Germinal center (tissue), 1 donor: ENCODE data around the gene CELF4.
"Not testable (repeated sequence)": the region's sequence is repeated elsewhere in the genome, so short reads cannot be mapped to it uniquely, and the experiment has no call there.

ENCODE experiments used
- DNase-seq: peaks from one replicate; pipeline ENCODE4 v3.0.0; 2012; ENCODE audit warnings: mixed read lengths, low spot score

CELF4 gene

DNA sequence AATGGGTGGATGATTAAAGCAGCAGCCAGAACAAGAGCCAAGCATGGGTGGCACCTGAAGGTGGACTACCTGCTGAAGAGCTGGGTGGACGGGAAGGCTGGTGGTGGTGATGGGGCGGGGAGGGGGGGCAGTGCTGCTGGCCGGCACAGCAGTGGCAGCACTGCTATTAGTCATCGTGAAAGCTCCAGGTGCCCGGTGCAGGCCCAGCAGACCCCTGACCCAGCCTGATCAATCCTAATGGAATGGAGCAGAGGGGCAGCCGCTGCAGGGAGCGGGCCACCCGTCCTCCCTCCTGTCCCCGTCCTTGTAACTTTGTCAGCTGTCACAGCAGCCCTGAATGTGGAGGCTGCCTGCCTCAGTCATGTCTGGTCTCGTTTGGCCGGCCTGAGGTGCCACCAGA, 174.9 kb downstream of the CELF4 start:
- DNase-seq, result no peak

DNA sequence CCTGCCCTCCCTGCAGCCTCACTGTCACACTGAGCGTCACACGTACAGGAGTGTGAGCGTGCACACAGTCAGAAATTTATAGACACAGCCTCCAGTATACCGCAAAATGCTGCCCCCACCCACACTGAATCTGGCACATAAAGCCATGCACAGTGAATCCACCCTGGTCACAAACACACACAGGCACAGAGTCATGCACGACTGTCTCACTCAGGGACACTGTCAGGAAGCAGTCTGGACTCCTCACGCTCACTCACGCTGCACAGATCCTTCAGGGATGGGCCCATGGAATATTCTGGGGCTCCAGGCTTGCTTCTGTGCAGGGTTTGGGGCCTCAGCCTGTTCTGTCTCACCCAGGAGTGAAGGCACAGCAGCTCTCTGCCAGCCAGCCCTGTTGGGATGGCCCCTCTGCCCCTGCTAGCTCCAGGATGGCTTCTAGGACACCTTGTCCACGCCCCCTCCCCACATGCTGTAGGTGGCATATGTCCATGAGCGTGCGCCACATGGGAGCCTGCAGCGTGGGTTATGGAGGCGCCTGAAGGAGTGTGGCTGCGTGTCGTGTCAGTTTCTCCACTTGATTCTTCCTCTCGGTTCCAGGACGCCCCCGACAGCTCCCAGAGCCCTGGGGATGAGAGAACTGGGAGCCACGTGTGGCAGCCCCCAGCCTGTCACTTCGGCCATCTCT, 175.8 kb downstream of the CELF4 start:
- DNase-seq, result no peak

DNA sequence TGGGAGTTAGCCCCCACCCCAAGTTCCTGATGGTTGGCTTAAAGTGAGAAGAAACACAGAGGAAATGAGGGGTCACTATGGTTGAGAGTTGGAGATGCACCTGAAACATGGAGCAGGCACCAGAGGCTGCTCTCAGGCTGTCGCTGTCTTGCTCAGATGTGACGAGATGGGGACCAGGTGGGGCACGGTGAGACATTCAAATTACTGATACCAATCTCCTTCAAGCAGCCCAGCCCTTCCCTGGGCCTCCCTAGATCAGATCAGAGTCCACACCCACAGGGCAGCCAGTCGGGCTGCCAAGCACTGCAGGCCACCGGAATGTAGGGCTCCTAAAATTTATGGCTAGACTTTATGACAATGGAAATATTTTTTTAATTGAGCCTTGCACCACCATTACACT, 176.6 kb downstream of the CELF4 start:
- no peak for DNase-seq

DNA sequence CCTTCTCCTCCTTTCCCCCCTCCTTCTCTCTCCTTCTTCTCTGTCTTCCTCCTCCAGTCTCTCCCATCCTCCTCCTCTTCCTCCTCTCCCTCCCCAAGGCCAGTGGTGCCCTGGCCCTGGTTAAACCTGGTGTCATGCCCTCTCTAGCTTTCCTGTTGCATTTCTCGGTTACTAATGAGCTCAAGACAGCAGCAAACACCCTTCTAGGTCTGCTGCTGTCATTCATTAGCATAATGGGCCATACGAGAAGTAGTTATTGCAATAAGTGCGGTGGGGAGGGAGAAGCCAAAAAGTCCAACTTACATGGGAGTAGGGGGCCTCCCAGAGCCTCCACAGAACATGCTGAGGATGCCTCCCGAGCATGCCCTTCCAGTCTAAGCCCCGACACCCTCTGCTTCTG, 177.2 kb downstream of the CELF4 start:
- no peak for DNase-seq

DNA sequence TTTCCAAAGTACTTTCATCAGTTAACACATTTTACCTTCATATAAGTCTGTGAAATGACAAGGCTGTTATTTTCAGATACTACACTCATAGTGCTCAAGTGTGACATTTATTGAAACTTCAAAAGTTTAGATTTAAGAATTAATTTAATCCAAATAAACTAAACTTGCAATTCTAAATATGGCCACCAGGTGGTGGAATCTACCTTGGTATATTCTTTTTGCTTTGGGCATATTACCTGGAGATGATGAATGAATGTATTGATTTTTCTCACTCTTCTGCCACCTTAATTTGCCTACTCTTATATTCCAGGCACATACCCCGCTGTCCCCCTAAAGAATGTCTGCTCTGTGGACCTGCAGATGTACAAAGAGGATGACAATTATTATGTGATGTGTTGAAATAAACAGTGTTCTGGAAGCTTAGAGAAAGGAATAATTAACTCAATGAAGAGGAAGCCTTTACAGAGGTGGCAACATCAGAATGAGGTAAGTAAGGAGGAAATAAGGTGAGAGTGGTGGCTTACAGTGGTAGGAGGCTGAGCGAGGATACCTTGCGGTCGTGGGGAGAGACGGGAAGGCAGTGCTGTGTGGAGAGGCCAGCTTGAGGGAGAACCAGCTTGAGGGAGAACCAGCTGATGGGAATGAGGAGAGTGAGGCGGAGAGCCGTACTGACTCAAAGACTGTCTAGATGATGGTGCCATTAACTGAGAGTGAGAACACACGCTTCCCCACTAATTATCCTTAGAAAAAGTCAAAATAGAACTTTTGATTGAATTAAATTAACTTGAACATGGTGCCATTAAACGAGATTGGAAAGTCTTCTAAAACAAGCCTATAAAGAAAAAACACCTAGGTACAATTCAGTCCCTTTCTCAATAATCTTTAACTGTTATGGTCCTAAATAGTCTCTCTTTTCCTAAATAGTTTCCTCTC, 179.5 kb downstream of the CELF4 start:
- peak; percentile 21 for DNase-seq

DNA sequence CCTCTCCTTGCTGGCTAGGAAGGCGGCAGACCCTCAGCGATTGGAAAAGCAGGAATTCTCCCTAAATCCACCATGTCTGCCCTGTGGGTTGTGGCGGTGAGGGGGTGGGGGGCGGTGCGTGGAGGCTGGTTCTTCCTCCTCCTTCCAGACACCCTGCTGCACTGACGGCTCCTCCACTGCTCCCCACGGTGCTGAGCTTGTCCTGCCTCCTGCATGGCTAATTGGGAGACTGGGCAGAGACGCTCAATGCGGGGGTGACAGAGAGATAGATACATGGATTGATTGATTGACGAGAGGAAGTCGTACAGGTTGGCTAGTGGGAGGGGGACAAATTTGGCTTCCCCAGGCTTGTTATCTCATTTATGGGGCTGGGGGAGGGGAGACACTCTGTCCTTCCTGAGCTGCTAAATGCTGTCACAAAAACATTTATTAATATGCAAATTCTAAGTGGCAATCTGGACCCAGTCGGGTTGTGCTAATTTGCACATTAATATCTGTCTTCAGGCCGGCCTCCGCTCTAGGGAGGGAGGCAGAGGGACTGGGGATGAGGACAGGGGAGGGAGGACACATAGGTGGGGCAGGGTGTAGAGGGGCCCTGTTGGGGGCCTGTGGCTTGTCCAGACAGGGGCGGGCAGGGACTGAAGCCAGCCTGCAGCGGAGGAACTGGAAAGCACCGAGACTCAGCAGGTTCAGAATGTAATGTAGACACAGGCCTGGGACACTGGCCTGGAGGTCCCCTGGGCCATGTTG, 181.6 kb downstream of the CELF4 start:
- DNase-seq, result no peak

DNA sequence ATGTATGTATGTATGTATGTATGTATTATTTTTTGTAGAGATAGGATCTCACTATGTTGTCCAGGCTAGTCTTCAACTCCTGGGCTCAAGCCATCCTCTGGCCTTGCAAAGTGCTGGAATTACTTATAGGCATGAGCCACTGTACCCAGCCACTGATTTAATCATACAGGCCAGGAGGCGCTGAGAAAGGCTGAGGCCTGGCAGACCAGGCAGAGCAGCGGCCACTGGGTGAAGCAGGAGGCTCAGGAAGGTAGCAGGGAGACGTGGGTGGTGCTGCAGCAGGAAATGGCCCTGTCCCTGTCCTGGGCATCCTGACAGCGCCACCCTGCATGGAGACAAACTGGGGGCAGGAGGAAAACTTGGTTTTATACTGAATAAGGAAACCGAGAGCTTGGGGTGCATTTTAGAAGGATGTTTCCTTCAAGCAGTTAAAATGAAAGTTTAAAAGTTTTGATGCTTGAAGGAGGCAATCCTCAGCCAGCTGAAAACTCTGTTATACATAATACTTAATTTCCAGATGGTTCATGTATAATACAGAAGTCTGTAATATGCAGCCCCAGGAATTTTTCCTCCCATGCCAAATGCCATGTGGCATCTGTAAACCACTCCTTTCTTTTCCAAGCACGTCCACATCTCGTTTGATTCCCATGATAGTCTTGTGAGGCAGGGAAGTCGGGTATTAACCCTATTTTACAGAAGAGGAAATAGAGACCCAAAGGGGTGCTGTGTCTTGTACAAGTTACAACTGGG, 182.4 kb downstream of the CELF4 start:
- DNase-seq, result no peak

DNA sequence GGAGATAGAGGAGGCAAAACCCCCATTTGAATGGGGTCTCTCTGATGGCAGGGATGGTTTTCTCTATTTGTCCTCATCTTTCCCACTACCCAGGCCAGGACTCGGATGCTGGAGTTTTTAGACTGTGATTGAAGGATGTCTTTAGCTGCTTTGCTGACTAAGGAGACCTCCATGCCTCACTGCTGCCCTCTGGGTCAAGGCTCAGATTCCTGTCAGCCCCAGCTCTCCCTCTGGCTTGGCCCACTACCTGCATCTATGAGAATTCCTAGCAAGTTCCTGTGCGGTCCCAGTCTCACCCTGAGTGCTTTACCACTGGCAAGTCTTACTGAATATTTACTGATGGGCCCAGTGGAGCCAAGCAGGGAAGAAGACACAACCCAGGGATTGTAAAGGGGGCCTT, 184.0 kb downstream of the CELF4 start:
- DNase-seq, result no peak

DNA sequence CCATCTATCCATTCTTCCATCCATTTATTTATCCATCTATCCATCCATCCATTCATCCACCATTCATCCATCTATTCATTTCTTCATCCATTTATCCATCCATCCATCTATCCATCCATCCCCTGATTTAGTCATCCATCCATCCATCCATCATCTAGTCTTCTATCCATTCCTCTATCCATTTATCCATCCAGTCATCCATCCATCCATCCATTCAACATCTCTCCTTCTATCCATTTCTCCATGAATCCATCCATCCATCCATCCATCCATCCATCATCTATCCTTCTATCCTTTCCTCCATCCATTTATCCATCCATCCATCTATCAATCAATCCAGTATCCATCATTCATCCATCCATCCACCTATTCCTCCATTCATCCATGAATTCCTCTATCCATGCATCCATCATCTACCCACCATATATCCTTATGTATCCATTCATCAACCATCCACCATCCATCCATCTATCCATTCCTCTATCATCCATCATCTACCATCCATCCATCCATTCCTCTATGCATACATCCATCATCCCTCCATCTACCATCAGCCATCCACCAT, 185.0 kb downstream of the CELF4 start:
- DNase-seq, result no peak

DNA sequence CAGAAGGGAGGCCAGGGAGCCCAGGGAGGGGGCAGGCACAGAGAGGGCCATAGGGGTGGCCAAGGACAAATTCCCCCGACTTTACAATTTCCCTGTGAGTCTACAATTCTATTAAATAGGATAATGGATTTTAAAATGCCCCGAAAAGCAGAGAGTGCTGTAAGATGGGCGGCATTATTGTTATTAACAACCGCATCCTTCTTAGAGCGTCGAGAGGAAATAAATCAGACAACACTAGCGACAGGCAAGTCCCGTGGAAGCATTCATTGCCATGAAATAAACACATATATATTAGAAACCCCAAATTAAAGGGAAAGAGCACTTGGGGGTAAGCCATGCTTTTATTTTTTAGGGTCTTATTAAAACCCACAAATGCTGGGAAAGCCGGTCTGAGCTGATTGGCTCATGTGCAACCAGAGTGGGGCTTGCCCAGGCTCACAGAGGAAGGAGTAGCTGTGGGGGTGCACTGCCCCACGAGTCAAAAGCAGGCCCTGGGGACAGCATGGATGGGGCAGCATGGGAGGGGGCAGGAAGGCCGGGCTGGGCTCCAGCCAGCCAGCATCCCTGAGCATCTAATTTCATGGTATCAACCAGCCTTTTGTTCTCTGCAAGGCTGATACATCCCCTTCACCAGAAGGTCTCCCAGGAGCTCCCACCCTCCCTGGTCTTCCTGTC, 187.1 kb downstream of the CELF4 start:
- DNase-seq, result no peak

DNA sequence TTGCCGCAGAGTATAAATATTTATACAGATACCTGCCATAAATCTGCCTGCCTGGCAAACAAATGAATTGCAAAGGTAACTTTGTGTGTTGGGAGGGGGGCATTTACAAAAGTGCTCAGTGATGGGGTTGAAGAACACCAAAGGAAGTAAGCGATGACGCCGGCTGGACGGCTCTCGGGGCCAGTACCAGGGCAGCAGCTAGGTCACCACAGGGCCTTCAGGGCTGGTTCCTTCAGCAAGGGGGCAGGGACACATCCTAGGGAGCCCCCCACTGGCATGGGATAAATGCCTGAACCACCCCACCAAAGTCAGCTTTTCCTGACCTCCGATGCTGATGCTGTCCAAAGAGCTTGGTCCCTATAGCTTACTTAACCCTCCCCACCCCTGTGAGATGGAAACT, 190.4 kb downstream of the CELF4 start:
- DNase-seq, result no peak

DNA sequence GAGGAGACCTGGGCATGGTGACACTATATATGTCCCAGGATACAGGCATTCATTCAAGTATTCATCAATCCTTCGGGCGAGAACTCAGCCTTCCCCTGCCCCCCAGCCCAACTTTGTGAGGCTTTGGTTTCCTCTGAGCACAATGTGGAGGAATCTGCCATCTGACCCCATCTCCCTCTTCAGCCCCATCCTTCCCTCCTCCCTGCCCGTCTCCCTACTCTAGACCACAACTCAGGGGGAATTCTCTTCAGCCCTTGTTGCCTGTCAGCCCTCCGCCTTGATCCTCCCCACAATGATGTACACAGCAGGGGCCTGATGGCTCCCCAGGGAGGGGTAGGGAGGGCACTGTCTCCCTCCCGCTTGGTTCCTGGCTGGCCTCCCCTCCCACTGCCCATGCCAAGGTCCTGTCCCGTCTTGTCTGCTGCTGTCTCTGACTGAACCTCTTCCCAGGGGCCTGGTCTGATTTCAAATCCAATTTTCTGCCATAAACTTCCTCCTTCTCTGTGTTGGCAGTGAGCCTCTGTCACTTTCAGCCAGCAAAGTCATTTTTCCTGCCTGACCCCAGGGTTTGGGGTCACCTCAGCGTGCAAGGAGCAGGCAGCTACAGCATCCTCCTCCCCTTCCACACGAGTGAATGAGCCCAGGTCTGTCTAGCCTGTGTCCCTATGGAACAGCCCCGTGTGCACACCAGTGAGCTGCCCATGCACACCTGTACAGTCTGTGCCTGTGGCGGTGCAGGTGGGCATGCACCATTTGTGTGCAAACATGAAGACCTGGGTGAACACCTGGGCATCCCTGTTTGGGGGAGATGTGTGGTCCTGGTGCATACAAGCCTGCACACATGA, 197.3 kb downstream of the CELF4 start:
- DNase-seq, result no peak

DNA sequence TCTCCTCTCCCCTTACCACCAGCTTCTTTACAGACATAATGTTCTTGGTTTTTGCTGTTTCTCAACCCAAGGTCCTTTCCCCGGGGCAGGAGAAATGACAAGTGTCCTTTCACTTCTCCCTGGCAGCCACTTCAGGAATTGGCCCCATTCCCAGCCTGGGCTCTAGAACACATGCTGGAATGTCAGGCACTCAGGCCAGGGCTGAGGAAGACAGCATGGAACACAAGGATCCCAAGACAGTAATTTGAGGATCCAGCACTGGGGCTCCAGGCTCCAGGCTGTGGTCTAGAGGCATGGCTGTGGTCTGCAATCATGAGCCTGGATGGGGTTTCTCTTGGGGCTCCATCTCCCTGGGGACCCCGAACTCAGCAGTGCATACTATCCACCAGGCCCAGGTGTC, 201.4 kb downstream of the CELF4 start:
- no peak for DNase-seq

DNA sequence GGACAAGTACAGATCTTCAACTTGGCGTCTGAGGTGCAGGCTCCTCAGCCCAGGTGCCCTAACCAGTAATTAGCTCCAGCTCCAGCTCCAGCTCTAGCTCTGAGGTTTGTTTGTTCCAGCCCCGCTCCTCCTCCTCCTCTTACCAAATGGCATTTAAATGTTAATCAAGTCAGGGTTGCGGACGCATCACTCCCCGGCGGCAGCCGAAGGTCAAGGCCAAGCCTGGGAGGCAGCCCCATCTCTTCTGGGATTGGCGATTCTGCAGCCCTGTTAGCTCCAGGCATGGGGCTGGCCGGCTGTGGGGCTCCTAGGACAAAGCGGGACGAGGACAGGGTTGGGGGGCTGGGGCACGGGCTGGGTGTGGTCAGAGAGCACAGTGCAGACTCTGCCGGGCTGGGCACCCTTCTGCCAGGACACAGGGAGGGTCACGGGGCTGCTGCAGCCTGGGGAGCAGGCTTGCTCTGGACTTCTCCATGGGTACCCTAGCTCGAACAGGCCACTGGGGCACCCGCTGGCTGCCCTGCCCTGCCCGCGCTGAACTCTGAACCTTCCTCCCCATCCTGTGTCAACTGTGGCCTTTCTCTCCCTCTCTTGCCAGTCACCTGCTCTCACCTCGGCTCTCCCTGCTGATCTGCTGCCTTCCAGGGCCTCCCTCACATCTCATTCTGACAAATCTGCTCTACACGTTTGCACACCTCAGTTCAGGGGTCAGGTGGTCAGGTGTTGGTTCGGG, 203.3 kb downstream of the CELF4 start:
- DNase-seq, result no peak

DNA sequence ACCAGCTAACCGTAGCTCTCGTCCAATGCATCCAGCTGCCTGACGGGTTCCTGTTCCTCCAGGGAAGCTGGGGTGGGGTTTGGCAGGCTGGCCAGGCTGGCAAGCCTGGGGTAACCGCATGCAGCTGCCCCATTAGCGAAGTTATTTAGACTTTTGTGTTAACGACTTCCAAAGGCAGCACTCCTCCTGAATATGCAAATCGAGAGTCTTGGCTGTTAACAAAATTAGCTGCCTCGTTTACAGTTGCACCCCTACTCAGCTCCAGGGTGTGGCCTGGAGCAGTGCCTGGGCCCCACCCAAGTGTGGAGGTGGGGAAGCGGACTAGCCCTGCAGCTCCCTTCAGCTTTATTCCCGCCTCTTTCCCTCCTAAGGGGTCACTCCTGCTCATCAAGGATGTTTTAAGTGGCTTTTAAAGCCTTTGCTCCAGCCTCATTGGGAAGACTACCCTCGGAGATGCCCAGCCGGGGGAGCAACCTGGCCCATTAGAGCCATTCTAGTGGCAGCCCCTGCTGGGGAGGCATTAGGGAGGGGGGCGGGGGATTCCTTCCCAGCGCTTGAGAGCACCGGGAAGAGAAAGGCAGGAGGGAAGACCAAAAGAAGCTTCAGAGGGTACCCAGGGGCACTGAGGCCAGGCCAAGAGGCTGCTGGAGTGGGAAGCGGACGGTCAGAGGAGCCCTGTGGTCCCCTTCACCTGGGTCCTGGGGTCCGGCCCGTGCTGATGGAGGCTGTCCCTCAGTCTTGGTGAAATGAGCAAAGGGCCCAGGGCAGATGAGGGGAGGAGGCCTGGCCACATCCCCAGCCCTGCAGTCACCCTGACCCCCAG, 204.1 kb downstream of the CELF4 start:
- DNase-seq, result no peak

DNA sequence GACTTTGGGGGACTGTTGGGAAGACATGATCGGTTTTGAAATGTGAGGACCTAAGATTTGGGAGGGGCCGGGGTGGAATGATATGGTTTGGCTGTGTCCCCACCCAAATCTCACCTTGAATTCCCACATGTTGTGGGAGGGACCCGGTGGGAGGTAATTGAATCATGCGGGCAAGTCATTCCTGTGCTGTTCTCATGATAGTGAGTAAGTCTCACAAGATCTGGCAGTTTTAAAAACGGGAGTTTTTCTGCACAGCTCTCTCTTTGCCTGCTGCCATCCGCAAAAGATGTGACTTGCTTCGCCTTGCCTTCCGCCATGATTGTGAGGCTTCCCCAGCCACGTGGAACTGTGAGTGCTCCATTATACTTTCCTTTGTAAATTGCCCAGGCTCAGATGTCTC, 207.5 kb downstream of the CELF4 start:
- not testable (repeated sequence) for DNase-seq

DNA sequence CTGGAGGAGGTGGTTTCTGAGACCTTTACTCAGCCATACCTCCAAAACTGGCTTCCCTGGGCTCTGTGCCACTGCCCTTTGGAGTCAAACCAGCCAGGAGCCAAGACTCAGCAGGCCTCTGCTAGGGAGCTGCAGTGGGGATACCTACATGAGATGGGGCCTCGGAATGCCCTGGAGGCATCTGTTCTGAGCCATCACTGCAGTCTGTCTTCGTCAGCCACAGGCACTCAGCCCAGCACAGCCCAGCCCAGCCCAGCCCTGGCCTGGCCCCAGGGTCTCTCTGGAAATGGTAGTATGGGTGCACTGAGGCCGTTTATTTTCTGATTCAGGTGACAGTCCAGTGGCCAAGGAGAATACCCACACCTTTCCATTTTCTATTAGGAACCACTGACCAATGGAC, 209.8 kb downstream of the CELF4 start:
- no peak for DNase-seq

DNA sequence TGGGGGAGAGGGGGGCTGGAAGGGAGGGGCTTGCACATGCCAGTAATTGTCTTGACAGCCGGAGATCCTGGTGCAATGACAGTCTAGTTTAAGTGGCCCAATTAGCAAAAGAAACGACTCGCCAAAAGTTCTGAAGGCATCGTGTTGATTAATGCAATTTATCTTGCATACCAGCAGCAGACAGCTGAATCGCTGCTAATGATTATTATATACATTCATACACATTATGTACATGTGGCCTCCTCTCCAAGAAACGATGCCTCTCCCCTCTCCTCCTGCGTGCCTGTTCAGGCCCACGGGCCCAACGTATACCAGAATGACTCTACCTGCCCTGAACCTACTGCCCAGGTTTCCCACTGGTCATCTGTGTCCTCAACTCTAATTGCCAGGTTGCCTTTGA, 214.5 kb downstream of the CELF4 start:
- no peak for DNase-seq

DNA sequence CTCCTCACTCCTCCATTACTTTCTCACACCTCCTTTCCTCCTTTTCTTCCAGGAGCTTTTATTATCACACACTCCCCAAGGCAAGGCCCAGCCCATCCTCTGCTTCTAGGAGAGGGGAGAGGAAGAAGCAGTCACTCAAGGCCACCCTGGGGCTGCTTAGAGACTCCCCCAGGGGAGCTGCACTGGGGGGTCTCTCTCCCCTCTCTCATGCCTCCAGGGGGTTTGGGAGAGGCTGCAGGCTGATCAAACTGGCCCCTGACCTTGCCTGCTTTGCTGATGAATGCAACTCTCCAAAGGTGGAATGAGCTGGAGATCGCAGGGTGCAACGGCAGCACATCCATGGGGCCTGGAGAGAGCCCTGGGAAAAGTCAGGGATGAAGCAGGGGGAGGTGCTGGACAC, 216.9 kb downstream of the CELF4 start:
- DNase-seq, result no peak
